GM13976 (cell line): ENCODE measurements around the gene KRT34.

ENCODE experiments used
- DNase-seq: peaks from one replicate; pipeline ENCODE4 v3.0.0; 2012; ENCODE audit warnings: low spot score
- in situ Hi-C: fragments of 300-500 bp; cut with MboI; formaldehyde crosslinking; loops from one replicate; pipeline ENCODE4 v1.12.0; 2022; ENCODE audit warnings: low sequenced_read_pairs, mixed read lengths, inconsistent platforms; ENCODE audit not compliant: unreplicated experiment
- TF ChIP-seq, protein P1 (sequence below): IDR thresholded peaks from 2 replicates; pipeline ENCODE4 v1.5.1; 2012; ENCODE audit warnings: borderline replicate concordance, mild to moderate bottlenecking; ENCODE audit not compliant: insufficient read depth; ENCODE audit errors: extremely low read depth, missing control alignments, control extremely low read depth

The KRT34 gene

DNA sequence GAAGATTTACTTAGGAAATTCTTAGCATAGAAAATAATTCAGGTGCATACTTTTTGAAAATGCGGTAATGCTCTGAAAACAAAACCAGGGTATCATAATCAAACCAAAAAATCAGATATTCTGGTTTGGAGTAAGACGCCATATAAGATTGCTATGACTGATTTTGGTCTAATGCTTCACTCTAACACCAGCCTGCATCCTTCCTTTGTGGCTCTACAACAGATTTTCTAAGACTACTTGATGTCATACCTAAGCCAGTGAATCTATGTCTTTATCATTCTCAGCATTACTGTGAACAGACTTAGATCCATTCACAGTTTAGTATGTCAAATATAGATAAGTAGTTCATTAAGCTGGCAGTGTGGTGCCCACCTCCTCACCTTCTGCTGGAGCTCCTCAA, 13.1 kb downstream of the KRT34 start:
- TF ChIP-seq, protein P1, sequence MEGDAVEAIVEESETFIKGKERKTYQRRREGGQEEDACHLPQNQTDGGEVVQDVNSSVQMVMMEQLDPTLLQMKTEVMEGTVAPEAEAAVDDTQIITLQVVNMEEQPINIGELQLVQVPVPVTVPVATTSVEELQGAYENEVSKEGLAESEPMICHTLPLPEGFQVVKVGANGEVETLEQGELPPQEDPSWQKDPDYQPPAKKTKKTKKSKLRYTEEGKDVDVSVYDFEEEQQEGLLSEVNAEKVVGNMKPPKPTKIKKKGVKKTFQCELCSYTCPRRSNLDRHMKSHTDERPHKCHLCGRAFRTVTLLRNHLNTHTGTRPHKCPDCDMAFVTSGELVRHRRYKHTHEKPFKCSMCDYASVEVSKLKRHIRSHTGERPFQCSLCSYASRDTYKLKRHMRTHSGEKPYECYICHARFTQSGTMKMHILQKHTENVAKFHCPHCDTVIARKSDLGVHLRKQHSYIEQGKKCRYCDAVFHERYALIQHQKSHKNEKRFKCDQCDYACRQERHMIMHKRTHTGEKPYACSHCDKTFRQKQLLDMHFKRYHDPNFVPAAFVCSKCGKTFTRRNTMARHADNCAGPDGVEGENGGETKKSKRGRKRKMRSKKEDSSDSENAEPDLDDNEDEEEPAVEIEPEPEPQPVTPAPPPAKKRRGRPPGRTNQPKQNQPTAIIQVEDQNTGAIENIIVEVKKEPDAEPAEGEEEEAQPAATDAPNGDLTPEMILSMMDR: no peak

DNA sequence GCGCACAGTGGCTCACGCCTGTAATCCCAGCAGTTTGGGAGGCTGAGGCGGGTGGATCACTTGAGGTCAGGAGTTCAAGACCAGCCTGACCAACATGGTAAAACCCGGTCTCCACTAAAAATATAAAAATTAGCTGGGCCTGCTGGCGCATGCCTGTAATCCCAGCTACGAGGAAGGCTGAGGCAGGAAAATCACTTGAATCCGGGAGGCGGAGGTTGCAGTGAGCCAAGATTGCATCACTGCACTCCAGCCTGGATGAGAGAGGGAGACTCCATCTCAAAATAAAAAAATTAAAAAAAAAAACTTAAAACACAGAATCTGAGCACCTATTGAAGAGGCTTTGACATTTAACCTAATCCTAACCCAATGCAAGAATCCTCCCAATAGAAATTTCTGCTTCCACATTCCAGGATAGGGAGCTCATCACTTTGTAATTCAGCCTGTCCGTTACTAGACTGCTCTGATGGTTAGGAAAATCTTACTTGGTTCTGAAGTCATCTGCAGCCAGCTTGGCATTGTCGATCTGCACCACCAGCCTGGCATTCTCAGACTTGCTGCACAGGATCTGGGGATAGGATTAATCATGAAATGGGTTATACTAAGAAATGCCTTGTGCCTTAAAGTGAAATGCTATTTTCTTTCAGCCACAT, 14.6 kb downstream of the KRT34 start:
- DNase-seq: no peak
- TF ChIP-seq, protein P1: no peak
- in situ Hi-C loops: no loop called here

More for the DNA sequence above, 13.1 kb downstream of the KRT34 start:
- in situ Hi-C loops: no loop called here
- DNase-seq: no peak

DNA sequence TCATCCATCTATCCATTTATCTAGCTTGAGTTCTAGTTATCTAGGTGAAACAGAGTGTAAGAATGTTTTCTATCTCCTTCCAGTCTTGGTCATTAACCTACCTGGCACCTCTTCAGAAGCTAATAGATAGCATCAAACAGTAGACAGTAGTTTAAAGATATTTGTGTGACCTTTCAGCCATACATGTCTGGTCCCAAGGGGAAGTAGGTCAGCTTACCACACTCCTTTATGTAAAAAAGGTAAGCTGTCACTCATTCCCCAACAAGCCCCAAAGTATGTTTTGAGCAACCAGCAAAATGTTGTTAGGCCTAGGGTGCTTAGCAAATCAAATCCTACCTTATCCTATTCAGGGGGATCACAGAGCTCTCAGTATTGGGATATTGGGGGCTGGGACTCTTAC, 16.0 kb downstream of the KRT34 start:
- TF ChIP-seq, protein P1: no peak
- in situ Hi-C loops: no loop called here
- DNase-seq: no peak

DNA sequence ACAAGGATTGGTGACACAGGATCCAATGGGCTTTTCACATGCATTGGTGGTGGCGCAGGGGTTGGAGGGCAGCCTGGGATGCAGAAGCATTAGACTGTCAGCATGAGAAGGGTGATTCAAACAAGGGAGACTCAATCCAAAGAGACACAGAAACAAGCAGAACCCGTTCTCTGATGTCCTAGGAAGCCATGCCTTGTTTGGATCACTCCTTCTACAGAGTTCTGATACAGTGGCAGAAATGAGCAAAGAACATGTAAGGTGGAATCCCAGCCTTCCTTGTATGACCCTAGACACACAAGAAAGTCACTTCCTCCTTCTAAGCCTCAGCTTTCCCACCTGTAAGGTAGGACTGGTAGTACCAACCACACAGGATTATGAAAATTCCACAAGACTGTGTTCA, 18.2 kb downstream of the KRT34 start:
- TF ChIP-seq, protein P1: no peak
- in situ Hi-C loops: no loop called here
- no peak for DNase-seq

DNA sequence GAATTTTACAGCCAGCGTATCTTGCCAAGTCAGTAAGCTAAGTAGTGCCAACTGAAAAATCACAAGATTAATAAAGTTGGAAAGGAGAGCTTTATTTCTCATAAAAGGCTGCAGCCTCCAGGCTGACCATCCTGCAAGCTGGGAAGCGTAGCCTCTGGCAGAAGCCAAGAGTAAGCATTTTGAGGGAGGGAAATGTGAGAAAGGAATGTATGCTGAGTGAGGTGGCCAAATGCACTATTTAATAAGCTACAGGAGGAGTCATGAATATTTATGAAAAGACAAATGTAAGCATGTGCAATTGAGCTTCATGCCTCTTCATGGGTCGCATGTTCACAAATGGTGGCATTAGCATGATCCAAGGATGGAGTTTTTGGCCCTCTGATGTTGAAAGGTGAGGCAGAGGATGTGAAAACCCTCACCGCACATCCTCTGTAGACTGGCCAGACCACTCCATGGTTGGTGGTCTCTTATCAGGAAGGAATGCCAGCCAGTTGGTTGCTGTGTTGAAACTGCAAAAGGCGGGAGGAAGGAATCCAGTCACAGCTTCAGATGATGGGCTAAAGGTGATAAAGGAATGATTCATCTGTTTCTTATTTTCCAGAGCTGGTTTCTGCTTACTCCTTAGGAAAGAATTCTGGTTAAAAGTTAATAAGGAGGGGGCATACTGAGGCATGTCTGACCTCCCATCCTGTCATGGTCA, 21.7 kb downstream of the KRT34 start:
- TF ChIP-seq, protein P1: no peak
- in situ Hi-C loops: no loop called here
- DNase-seq: no peak

DNA sequence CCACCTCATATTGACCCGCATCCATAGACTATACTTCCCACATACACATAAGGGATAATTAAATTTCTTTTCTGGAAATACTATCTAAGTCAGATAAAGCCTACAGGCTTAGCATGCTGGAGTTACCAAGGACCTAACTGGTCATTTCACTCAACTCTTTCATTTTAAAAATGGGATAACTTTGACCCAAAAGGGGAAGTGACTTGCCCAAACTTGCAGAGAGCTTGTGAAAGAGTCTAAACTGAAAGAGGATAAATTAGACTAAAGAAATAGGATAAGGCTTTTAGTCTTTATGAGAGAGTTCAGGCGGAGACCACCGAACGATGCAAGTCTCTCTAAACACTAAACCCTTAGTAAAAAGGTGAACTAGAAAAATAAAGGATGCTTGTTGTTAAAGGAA, 27.6 kb downstream of the KRT34 start:
- TF ChIP-seq, protein P1: no peak
- in situ Hi-C loops: no loop called here
- no peak for DNase-seq
